ENCODE data around the gene SMG7. TPM values are rescaled to one million over a fixed set of nuclear protein-coding genes. Genes with fewer than 3 reads are reported as not detected.

SMG7 gene
- polyA plus RNA-seq, 1 donor from 2014 or later = 19.1 TPM

DNA sequence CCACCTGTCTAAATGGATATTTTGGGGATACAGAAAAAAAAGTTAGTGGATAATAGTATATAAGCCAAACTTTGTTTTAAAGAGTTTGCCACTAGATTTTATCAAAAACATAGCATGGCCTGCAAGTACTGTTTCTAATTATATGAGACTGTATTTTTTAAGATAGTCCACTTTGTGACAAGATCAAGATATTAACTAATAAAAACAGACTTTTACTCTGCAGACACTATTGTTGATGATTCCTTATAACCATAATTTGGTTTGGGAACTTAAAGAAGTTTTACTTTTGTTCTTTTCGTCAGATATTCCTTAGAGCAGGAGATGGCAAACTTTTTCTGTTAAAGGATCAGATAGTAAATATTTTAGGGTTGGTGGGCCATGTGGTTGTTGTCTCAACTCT lies 36.4 kb downstream of the SMG7 start:
- H4K20me1 ChIP-seq (ENCODE audit: insufficient read depth) = no peaks in the 10 kb centered on the region
- no peak overlapping the region for H3K9ac ChIP-seq (ENCODE audit: low read length)
- no peak overlapping the region for H2AFZ ChIP-seq (ENCODE audit: low read depth, low read length)
- no peak overlapping the region for H3K4me3 ChIP-seq (ENCODE audit: low read length)
- H3K9me2 ChIP-seq (ENCODE audit: insufficient read depth, low read length) = no peaks in the 10 kb centered on the region
- no peak overlapping the region for H3K27ac ChIP-seq (ENCODE audit: low read length)
- no peaks in the 10 kb centered on the region for H3K36me3 ChIP-seq (ENCODE audit: insufficient read depth, low read length)
- no peaks in the 10 kb centered on the region for H3F3A ChIP-seq (ENCODE audit: insufficient read depth, low read length, poor library complexity, severe bottlenecking)
- TF ChIP-seq EP300 (conservative IDR thresholded peaks at IDR 0.05; ENCODE audit: poor library complexity, severe bottlenecking) (no peak), REST (IDR thresholded peaks at IDR 0.05; ENCODE audit: borderline replicate concordance) (no peak), TAF1 (IDR thresholded peaks at IDR 0.05; ENCODE audit: low read depth) (no peak), EZH2 (IDR thresholded peaks at IDR 0.05; ENCODE audit: borderline replicate concordance, insufficient read depth, low read length, poor library complexity, severe bottlenecking) (no peak), CTCF (IDR thresholded peaks at IDR 0.05; ENCODE audit: poor library complexity, severe bottlenecking) (no peak), POLR2AphosphoS5 (IDR thresholded peaks at IDR 0.05) (no peak), RAD21 (conservative IDR thresholded peaks at IDR 0.05) (no peak), MXI1 (conservative IDR thresholded peaks at IDR 0.05; ENCODE audit: poor library complexity, severe bottlenecking) (no peak), SMC3 (conservative IDR thresholded peaks at IDR 0.05; ENCODE audit: poor library complexity) (no peak)
- H3K4me2 ChIP-seq (ENCODE audit: low read length) = no peak overlapping the region
- H3K9me3 ChIP-seq (ENCODE audit: low read length) = no peaks in the 10 kb centered on the region
- peaks cover 11% of the 10 kb centered on the region for H3K79me2 ChIP-seq (replicated peaks; ENCODE audit: insufficient read depth, low read length)
- H3K27me3 ChIP-seq (ENCODE audit: insufficient read depth, low read depth, low read length) = no peaks in the 10 kb centered on the region

DNA sequence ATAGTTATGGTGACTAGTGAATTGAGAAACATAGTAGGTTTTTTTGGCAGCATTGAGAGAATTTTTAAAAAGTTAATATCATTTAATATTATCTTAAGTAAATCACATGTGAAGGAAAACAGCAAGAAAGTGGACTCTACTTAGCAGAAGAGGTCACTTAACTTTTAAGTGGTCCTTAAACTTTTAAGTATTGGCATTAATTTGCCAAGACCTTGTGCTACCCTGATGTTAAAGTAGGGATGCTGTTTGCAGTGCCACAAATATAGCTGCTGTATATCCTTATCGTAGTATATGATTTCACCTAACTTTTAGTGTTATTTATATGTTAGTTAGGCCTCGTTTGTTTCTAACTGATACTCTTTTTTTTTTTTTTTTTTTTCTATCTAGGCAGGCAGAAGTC lies 40.2 kb downstream of the SMG7 start:
- Histone ChIP-seq H3K9me2 (ENCODE audit: insufficient read depth, low read length) (no peaks in the 10 kb centered on the region), H3K4me2 (ENCODE audit: low read length) (no peak overlapping the region)
- TF ChIP-seq CTCF (IDR thresholded peaks at IDR 0.05; ENCODE audit: poor library complexity, severe bottlenecking) (no peak), RAD21 (conservative IDR thresholded peaks at IDR 0.05) (no peak), SMC3 (conservative IDR thresholded peaks at IDR 0.05; ENCODE audit: poor library complexity) (no peak), REST (IDR thresholded peaks at IDR 0.05; ENCODE audit: borderline replicate concordance) (no peak), MXI1 (conservative IDR thresholded peaks at IDR 0.05; ENCODE audit: poor library complexity, severe bottlenecking) (no peak), POLR2AphosphoS5 (IDR thresholded peaks at IDR 0.05) (no peak), TAF1 (IDR thresholded peaks at IDR 0.05; ENCODE audit: low read depth) (no peak), EP300 (conservative IDR thresholded peaks at IDR 0.05; ENCODE audit: poor library complexity, severe bottlenecking) (no peak), EZH2 (IDR thresholded peaks at IDR 0.05; ENCODE audit: borderline replicate concordance, insufficient read depth, low read length, poor library complexity, severe bottlenecking) (no peak)

More for the DNA sequence above, 40.2 kb downstream of the SMG7 start:
- H4K20me1 ChIP-seq (ENCODE audit: insufficient read depth) = no peaks in the 10 kb centered on the region
- H3F3A ChIP-seq (ENCODE audit: insufficient read depth, low read length, poor library complexity, severe bottlenecking) = no peaks in the 10 kb centered on the region
- no peak overlapping the region for H3K9ac ChIP-seq (ENCODE audit: low read length)
- H3K4me3 ChIP-seq (ENCODE audit: low read length) = no peak overlapping the region
- H3K27ac ChIP-seq (ENCODE audit: low read length) = no peak overlapping the region
- H3K27me3 ChIP-seq (ENCODE audit: insufficient read depth, low read depth, low read length) = no peaks in the 10 kb centered on the region
- peaks cover 6% of the 10 kb centered on the region for H3K79me2 ChIP-seq (replicated peaks; ENCODE audit: insufficient read depth, low read length)
- H2AFZ ChIP-seq (ENCODE audit: low read depth, low read length) = no peak overlapping the region
- peaks cover 9% of the 10 kb centered on the region for H3K36me3 ChIP-seq (ENCODE audit: insufficient read depth, low read length)
- no peaks in the 10 kb centered on the region for H3K9me3 ChIP-seq (ENCODE audit: low read length)

Data from neural cell (in vitro differentiated cells).